SK-N-MC (cell line): ENCODE data around the gene KCNT2.
"Not testable (repeated sequence)": the region's sequence is repeated elsewhere in the genome, so short reads cannot be mapped to it uniquely, and the experiment has no call there.

ENCODE experiments used
- DNase-seq: peaks from one replicate; pipeline ENCODE4 v3.0.0-alpha.2; 2011; ENCODE audit warnings: low read depth, low spot score
- H3K27ac ChIP-seq: fragments of 200-600 bp; sonication (generic); 2 replicates; pipeline ENCODE4 v1.5.1; 2016; ENCODE audit warnings: mixed run types
- H3K36me3 ChIP-seq: fragments of 200-600 bp; sonication (generic); 2 replicates; pipeline ENCODE4 v1.6.1; 2017; ENCODE audit warnings: antibody characterized with exemption, low read length, mixed read lengths; ENCODE audit not compliant: insufficient read depth
- H3K4me3 ChIP-seq: fragments of 200-600 bp; sonication (generic); 2 replicates; pipeline ENCODE4 v1.5.1; 2016
- H3K9ac ChIP-seq: fragments of 200-600 bp; sonication (generic); 2 replicates; pipeline ENCODE4 v1.8.0; 2017; ENCODE audit warnings: mixed run types, mixed read lengths; ENCODE audit not compliant: insufficient read length
- H3K9me3 ChIP-seq: fragments of 200-600 bp; sonication (generic); 2 replicates; pipeline ENCODE4 v1.6.1; 2017; ENCODE audit warnings: low read depth, mild to moderate bottlenecking, antibody characterized with exemption, low read length, moderate library complexity, mixed read lengths
- EZH2 ChIP-seq: fragments of 200-600 bp; sonication (generic); IDR thresholded peaks from one replicate; pipeline ENCODE4 v1.6.1; 2017; ENCODE audit warnings: antibody characterized with exemption
- FOXP2 ChIP-seq: optimal IDR thresholded peaks from 2 replicates; pipeline ENCODE3; 2011; ENCODE audit warnings: mild to moderate bottlenecking, moderate library complexity; ENCODE audit not compliant: insufficient read depth; ENCODE audit errors: extremely low read length, control extremely low read depth
- POLR2AphosphoS5 ChIP-seq: IDR thresholded peaks from 2 replicates; pipeline ENCODE4 v1.6.1; 2012; ENCODE audit warnings: mild to moderate bottlenecking, low read depth, low read length, borderline replicate concordance

The KCNT2 gene

GRCh38 chr1:196640976-196641375, 32.7 kb upstream of the KCNT2 start:
- Histone ChIP-seq H3K27ac (no peak overlapping the region), H3K4me3 (no peak overlapping the region), H3K9ac (no peak overlapping the region), H3K36me3 (no peaks in the 10 kb centered on the region), H3K9me3 (no peaks in the 10 kb centered on the region)
- no peak for DNase-seq
- TF ChIP-seq POLR2AphosphoS5 (no peak), EZH2 (no peak), FOXP2 (no peak)

GRCh38 chr1:196639291-196639690, 31.1 kb upstream of the KCNT2 start:
- not testable (repeated sequence) for DNase-seq, H3K9ac ChIP-seq, H3K9me3 ChIP-seq, H3K4me3 ChIP-seq, H3K36me3 ChIP-seq, H3K27ac ChIP-seq

GRCh38 chr1:196638466-196638865, 30.2 kb upstream of the KCNT2 start:
- Histone ChIP-seq H3K9me3 (no peaks in the 10 kb centered on the region), H3K27ac (no peak overlapping the region), H3K9ac (no peak overlapping the region), H3K4me3 (no peak overlapping the region), H3K36me3 (no peaks in the 10 kb centered on the region)
- DNase-seq: no peak
- TF ChIP-seq EZH2 (no peak), POLR2AphosphoS5 (no peak), FOXP2 (no peak)

GRCh38 chr1:196637606-196638005, 29.4 kb upstream of the KCNT2 start:
- Histone ChIP-seq H3K4me3 (no peak overlapping the region), H3K9me3 (no peaks in the 10 kb centered on the region), H3K27ac (no peak overlapping the region), H3K9ac (no peak overlapping the region), H3K36me3 (no peaks in the 10 kb centered on the region)
- DNase-seq: no peak
- TF ChIP-seq POLR2AphosphoS5 (no peak), FOXP2 (no peak), EZH2 (no peak)

GRCh38 chr1:196628838-196629237, 20.6 kb upstream of the KCNT2 start:
- Histone ChIP-seq H3K36me3 (no peaks in the 10 kb centered on the region), H3K9me3 (no peaks in the 10 kb centered on the region; the same call in 1 of the 2 replicates), H3K27ac (no peak overlapping the region), H3K4me3 (no peak overlapping the region), H3K9ac (no peak overlapping the region)
- no peak for DNase-seq
- TF ChIP-seq EZH2 (no peak), POLR2AphosphoS5 (no peak), FOXP2 (no peak)

GRCh38 chr1:196623079-196623478, 14.8 kb upstream of the KCNT2 start:
- DNase-seq: no peak
- no peak for TF ChIP-seq POLR2AphosphoS5
- no peak for TF ChIP-seq FOXP2
- TF ChIP-seq EZH2: no peak
- Histone ChIP-seq H3K9me3 (no peaks in the 10 kb centered on the region), H3K27ac (no peak overlapping the region), H3K9ac (no peak overlapping the region), H3K36me3 (no peaks in the 10 kb centered on the region), H3K4me3 (no peak overlapping the region)

GRCh38 chr1:196619721-196620120, 11.5 kb upstream of the KCNT2 start:
- Histone ChIP-seq H3K9me3 (no peaks in the 10 kb centered on the region), H3K27ac (no peak overlapping the region), H3K9ac (no peak overlapping the region), H3K4me3 (no peak overlapping the region), H3K36me3 (no peaks in the 10 kb centered on the region)
- DNase-seq: no peak
- no peak for TF ChIP-seq FOXP2
- no peak for TF ChIP-seq POLR2AphosphoS5
- no peak for TF ChIP-seq EZH2

GRCh38 chr1:196611873-196612272, 3.6 kb upstream of the KCNT2 start:
- no peak overlapping the region for H3K27ac ChIP-seq
- no peak for DNase-seq
- H3K4me3 ChIP-seq: no peak overlapping the region
- H3K9me3 ChIP-seq: no peaks in the 10 kb centered on the region
- H3K9ac ChIP-seq: no peak overlapping the region
- H3K36me3 ChIP-seq: no peaks in the 10 kb centered on the region
- no peak for TF ChIP-seq POLR2AphosphoS5
- no peak for TF ChIP-seq FOXP2
- TF ChIP-seq EZH2: no peak

GRCh38 chr1:196609370-196609737, 1.1 kb upstream of the KCNT2 start:
- DNase-seq: no peak
- Histone ChIP-seq H3K9me3 (no peaks in the 10 kb centered on the region), H3K9ac (no peak overlapping the region), H3K36me3 (no peaks in the 10 kb centered on the region), H3K4me3 (no peak overlapping the region), H3K27ac (no peak overlapping the region)
- TF ChIP-seq EZH2 (no peak), POLR2AphosphoS5 (no peak), FOXP2 (no peak)
